HG02642 (cell line): Measurements from ENCODE around the gene ELMO3.

Source experiments
- ATAC-seq: cut with Tn5 transposase; IDR thresholded peaks from one replicate; pipeline ENCODE4 v1.9.1; 2021; ENCODE audit warnings: mild to moderate bottlenecking; ENCODE audit not compliant: unreplicated experiment, poor library complexity

The ELMO3 gene

GRCh38 chr16:67179421-67180080, 19.4 kb upstream of the ELMO3 start:
- no peak for ATAC-seq

GRCh38 chr16:67180166-67180565, 18.8 kb upstream of the ELMO3 start:
- no peak for ATAC-seq

GRCh38 chr16:67181346-67181745, 17.6 kb upstream of the ELMO3 start:
- ATAC-seq = no peak

- no peak for ATAC-seq
These were observed 16.6 kb upstream of the ELMO3 start for GRCh38 chr16:67182288-67182687.

GRCh38 chr16:67183284-67183626, 15.7 kb upstream of the ELMO3 start:
- ATAC-seq = no peak

GRCh38 chr16:67183627-67184452, 15.1 kb upstream of the ELMO3 start, which contains the start of gene MATCAP1:
Gene MATCAP1, minus strand, starts transcription at chr16:67183963. Its CDS starts 3,353 bp downstream, at chr16:67180610.
- peak; percentile 91 for ATAC-seq

- ATAC-seq = peak; percentile 9
These were observed 14.4 kb upstream of the ELMO3 start for GRCh38 chr16:67184453-67184994.

- no peak for ATAC-seq
These were observed 13.8 kb upstream of the ELMO3 start for GRCh38 chr16:67184995-67185650.

GRCh38 chr16:67185651-67186134, 13.2 kb upstream of the ELMO3 start:
- ATAC-seq = no peak

- ATAC-seq = no peak
These were observed 12.4 kb upstream of the ELMO3 start for GRCh38 chr16:67186550-67186950.

- no peak for ATAC-seq
These were observed 11.6 kb upstream of the ELMO3 start for GRCh38 chr16:67187175-67187890.

GRCh38 chr16:67188323-67188722, 10.6 kb upstream of the ELMO3 start:
- no peak for ATAC-seq

GRCh38 chr16:67188798-67189197, 10.1 kb upstream of the ELMO3 start:
- no peak for ATAC-seq

- ATAC-seq = no peak
These were observed 8.9 kb upstream of the ELMO3 start, which contains the start of gene EXOC3L1 for GRCh38 chr16:67190041-67190440. Gene EXOC3L1, minus strand, starts transcription at chr16:67190136. Its CDS starts 460 bp downstream, at chr16:67189676.

GRCh38 chr16:67190448-67191399, 8.2 kb upstream of the ELMO3 start:
- no peak for ATAC-seq

GRCh38 chr16:67191411-67191994, 7.4 kb upstream of the ELMO3 start:
- no peak for ATAC-seq

GRCh38 chr16:67191995-67192681, 6.8 kb upstream of the ELMO3 start, which contains the start of gene E2F4:
Gene E2F4, plus strand, starts transcription at chr16:67192155. Its CDS starts 73 bp downstream, at chr16:67192228.
- peak; percentile 90 for ATAC-seq
